Left cardiac atrium (tissue), 4 donors: ENCODE measurements around the gene TTLL8. TPM values are rescaled to one million over a fixed set of nuclear protein-coding genes. Genes with fewer than 3 reads are reported as not detected.

Experiments used
- ATAC-seq, 2 donors: fragments of 200-7000 bp; cut with Tn5 transposase; one replicate each; pipeline ENCODE4 v1.9.1; 2020; ENCODE audit warnings: mild to moderate bottlenecking in 2 of 2, moderate library complexity in 2 of 2
- DNase-seq: peaks from one replicate; pipeline ENCODE4 v3.0.0-alpha.2; 2020
- intact Hi-C, 2 donors: fragments of 100-400 bp; cut with DNase I; formaldehyde crosslinking; loops; one replicate each; pipeline versions ENCODE4 v1.14.1 to v1.15.1; 2022 to 2023
- total RNA-seq, 2 donors: library from RNA; stranded (reverse); fragmentation: NEBNext Ultra II Directional; extraction: Animal tissue kit (Norgen Biotek cat#: 25700); gene quantifications; one replicate each; pipeline ENCODE4 v1.2.1, GENCODE V29; 2021
- donor health status: DM: no; HTN: yes; CAD: no.
- donor health status: DM: no; HTN: yes; CAD: no; lungs with severe emphysema.
- donor health status: DM: yes; HTN: yes; CAD: no.
- donor health status: Dilated cardiomyopathy.

The TTLL8 gene
- total RNA-seq, 2 donors from 2014 or later, result not detected

DNA sequence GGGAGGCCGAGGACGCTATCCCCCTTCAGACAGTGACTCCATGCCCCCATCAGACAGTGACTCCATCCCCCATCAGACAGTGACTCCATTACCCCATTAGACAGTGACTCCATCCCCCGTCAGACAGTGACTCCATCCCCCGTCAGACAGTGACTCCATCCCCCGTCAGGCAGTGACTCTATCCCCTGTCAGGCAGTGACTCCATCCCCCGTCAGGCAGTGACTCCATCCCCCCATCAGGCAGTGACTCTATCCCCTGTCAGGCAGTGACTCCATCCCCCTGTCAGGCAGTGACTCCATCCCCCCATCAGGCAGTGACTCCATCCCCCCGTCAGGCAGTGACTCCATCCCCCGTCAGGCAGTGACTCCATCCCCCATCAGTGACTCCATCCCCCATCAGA, 9.1 kb upstream of the TTLL8 start:
- intact Hi-C loops, result no loop called here
- DNase-seq (no peak), ATAC-seq (no peak)

DNA sequence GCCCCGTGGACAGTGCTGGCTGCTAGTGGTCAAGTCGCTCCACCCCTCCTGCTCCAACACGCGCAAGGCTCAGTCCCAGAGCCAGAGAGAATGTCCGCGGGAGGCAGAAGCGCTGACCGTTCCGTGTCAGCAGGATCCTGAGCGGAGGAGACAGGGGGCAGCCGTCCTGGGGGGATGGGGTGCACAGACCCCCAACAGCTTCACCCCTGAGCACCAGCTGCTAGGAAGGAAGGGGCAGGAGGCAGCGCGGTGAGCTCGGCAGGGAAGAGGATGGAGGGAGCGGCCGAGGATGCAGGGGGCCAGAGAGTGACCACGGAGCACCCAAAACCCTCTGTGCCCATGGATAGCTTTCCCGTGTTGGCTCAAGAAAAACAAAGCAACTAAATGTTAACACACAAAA, 6.4 kb upstream of the TTLL8 start:
- ATAC-seq, result no peak
- intact Hi-C loops, result no loop called here
- no peak for DNase-seq

DNA sequence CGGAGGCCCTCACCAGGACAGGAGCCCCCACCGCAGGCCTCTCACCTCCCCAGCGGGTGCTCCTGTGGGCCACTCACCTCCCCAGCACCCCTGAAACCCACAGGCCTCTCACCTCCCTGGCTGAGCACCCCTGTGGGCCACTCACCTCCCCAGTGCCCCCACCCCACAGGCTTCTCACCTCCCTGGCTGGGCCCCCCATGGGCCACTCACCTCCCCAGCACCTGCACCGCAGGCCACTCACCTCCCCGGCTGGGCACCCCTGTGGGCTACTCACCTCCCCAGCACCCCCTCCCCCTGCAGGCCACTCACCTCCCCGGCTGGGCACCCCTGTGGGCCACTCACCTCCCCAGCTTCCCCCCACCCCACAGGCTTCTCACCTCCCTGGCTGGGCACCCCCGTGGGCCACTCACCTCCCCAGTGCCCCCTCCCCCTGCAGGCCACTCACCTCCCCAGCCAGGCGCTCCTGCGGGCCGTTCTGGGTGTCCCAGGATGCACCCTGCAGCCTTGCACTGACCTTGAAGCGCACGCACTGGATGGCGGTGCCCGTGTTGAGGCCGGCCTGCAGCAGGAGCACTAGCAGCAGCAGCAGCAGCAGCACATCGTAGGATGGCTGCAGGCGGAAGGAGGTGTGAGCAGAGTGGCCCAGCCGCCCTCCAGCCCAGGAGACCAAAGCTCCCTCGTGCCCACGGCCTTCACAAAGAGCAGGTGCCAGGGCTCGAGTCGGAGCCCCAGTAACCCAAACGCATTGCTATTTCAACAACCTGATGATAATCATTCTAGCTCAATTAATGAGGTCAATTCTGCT, 5.7 kb upstream of the TTLL8 start:
- no peak for ATAC-seq
- no peak for DNase-seq
- intact Hi-C loops, result no loop called here

DNA sequence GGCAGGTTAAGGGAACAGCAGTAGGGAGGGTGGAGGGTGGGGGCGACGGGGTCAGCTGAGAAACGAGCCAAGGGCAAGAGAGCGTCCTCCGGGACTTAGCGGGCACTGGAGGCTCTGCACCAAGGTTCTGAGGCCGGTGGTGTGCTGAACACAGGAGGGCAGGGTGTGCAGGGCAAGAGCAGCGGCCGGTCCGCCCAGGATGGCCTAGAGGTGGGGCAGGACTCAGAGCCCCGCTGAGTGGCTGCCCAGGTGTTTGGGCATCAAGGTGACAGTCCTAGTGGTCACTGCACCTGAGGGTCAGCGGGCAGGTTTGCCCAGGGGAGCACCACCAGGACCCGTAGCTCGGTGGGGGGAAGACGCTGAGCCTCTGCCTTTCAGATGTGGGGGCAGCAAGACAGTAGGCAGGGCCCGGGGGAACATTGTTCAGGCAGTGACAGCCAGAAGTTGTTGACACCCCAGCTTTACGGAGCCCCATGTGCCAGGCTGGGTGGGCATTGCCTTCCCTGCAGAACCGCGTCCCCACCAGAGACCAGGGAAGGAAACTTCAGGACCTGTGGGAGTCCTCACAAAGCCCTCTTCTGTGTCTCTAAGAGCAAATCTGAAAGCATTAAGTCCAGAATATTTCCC, 4.5 kb upstream of the TTLL8 start:
- intact Hi-C loops, result no loop called here
- no peak for DNase-seq
- no peak for ATAC-seq

DNA sequence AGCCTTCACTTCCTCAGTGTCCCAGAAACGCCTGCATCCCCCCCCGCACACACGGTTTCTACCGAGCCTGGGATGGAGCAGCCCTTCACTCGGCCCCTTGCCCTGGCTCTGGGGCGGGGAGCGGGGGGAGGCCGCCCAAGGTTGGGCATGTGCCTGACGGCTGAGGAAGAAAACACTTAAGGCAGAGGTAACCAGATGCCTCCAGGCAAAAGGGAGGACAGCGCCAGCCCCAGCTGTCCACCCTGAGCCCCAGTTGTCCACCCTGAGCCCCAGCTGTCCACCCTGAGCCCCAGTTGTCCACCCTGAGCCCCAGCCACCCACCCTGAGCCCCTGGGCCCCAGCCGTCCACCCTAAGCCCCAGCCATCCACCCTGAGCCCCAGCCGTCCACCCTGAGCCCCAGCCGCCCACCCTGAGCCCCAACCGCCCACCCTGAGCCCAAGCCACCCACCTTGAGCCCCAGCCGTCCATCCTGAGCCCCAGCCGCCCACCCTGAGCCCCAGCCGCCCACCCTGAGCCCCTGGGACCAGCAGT, 3.8 kb upstream of the TTLL8 start:
- intact Hi-C loops, result no loop called here
- DNase-seq (no peak), ATAC-seq (no peak)

DNA sequence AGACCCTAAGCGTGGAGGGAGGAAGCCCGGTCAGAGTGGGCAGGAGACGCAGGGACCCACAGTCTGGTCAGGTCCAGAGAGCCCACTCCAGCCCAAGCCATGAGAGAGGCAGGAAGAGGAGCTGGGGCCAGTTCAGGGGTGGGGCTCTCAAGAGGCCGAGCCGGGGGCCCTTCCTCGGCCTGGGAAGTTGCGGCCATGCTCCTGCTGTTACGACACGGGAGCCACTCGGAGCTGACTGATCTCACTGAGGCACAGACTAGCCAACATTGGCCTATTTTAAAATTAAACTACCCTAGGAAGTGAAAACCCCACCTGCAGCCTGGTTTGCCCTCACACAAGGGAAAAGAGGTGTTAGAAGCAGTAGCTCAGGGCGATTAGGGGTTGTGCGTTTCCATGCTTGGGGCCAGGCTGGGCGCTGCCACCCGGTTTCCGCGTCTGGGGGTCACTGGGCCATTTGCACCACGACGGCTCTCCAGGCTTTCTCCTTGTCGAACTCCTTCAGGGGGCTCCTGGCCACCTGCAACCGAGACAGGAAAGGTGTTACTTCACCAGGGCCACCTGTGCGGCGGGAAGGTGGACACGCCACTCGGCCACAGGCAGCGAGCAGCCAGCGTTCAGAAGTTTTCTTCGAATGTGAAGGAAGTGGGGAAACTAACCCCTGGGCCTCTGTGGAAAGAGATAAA, 3.2 kb upstream of the TTLL8 start:
- ATAC-seq (no peak), DNase-seq (no peak)
- intact Hi-C loops, result no loop called here

DNA sequence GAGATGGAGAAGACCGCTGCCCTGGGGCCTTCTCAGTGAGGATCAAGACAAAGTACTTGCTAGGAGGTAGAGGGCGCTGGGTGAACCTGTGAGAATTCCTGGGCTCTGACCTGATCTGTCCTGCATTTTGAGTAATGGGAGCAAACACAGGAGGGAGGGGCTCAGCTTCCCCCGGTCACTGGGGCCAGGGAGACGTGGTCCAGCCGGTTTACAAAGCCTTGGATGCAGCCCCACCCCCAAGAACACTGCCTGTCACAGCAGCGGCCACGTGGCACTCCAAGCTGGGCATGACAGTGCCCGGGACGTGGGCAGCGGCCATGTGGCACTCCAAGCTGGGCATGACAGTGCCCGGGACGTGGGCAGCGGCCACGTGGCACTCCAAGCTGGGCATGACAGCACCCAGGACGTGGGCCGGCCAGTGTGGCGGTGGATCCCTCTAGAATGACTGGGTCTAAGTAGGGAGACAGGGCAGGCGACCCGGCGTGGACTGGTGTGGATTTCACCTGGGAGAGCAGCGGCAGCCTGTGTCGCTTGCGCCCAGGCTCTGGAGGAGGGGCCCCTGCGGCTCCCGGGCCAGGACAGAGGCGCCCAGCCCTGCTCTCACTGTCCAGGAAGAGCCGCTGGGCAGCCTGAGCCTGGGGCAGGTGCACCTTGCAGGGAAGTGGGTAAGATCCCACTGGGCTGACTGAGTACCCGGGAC, 2.5 kb upstream of the TTLL8 start:
- DNase-seq (no peak), ATAC-seq (no peak)
- intact Hi-C loops, result no loop called here

DNA sequence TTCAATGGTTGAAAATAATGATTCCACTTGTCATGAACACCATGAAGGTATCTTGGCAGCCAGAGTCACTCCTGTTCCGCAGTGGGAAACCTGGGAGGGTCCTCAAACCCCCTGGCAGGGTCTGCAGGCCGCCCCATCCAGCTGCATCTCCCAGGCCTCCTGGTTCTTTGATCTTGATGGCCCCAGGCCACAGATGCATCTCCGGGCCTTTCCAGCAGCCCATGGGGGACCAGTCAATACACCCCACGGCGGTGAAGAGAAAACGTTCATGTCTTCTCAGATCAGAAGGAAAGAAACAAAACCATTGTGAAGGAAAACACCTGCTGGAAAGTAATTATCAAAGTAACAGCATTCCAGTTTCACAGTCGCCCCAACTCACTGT, 1.8 kb upstream of the TTLL8 start:
- intact Hi-C loops, result no loop called here
- ATAC-seq (no peak), DNase-seq (no peak)

DNA sequence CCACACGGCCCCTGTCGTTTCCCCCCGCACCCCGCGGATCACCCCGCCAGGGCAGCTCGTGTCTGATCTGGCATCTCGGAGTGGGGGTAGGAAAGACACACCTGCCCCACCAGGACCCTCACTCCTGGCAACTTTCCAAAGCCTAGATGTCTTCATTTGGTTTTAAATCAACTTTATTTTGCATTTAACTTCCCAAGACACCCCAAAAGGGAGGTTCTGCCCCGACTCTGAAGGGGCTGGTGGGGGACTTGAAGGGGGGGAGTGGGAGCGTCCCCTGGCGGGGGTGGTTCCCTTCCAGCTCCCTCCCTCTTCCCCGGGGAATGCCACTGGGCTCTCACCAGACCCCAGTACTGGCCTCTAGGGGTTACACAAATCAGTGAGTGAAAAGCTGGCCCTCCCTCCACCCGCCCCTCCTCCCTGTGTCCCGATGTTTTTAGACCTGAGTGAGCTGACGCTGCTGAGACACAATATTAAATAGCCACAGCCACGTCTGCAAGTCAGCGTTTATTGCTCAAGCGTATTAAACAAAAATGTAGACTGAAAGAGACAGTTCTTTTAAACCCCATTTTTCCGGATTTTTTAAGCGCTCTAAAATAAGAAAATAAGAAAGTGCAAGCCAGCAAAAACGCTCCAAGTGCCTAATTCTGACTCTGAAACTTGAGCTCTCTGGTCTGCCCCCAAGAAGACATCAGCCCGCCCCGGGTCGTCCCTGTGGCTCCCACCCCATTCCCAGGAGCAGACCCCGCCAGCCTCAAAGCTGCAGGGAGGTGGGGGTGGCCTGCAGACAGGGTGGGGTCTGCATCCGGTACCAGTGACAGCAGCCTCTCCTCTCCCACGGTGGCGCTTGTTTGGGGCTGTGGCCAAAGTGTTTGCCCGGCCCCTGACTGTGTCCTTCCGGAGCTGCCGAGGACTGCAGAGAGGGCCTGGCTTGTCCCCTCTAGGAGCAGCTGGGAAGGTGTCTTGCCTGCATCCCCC, 1.1 kb upstream of the TTLL8 start:
- peak; percentile 14 to 64 for ATAC-seq
- no peak for DNase-seq
- intact Hi-C loops, result no loop called here

DNA sequence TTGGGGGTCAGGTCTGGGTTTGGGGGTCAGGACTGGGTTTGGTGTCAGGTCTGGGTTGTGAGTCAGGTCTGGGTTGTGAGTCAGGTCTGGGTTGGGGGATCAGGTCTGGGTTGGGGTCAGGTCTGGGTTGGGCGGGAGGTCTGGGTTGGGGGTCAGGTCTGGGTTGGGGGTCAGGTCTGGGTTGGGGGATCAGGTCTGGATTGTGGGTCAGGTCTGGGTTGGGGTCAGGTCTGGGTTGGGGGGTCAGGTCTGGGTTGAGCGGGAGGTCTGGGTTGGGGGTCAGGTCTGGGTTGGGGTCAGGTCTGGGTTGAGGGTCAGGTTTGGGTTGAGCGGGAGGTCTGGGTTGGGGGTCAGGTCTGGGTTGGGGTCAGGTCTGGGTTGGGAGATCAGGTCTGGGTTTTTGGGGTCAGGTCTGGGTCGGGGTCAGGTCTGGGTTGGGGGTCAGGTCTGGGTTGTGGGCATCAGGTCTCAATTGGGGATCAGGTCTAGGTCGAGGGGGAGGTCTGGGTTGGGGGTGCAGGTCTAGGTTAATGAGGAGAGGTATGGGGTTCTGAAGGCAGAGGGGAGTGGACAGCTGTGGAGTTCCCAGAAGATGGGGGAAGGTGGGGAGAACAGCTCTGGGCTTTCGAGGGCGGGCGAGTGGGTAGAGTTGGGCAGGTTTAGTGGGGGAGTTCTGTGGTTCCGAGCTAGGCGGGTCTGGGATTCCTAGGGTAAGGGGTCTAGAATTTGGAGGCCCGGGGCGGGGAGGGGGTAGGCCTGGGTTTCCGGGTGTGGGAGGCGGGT, 629 bp downstream of the TTLL8 start:
- intact Hi-C loops, result no loop called here
- DNase-seq (no peak), ATAC-seq (no peak)

DNA sequence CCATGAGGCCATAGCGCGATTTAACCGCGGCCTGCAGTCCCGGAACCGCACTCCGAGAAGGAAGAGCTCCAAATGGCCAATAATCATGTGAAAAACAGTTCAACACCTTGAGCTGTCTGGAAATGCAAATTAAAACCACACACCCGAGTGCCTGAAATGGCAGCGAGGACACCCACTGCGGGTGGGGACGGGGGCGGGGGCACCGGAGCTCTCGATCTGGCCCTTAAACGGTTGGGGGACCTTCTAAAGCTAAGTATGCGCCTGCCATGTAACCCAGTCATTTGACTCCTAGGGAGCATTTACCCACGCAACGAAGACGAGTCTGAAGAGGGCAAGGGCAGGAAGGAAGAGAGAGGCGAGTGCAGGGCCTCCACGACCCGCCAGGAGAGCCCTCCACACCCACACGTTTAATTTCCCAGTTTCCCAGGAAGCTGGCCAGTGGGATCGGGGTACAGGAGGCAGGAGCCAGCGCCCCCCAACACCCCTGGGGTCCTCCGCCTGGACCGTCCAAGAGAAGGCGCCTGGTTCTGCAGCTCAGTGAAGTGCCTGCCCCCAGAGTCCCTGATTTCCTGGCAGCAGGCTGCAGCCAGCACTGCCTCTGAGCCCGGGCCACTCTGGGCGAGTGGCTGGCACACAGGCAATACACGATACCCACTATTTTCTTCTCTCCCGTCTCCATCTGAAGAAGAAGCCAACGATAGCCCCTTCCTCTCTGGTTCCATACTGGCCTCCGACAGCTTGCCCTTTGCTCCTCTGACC, 1.7 kb downstream of the TTLL8 start:
- intact Hi-C loops, result no loop called here
- DNase-seq, result no peak

DNA sequence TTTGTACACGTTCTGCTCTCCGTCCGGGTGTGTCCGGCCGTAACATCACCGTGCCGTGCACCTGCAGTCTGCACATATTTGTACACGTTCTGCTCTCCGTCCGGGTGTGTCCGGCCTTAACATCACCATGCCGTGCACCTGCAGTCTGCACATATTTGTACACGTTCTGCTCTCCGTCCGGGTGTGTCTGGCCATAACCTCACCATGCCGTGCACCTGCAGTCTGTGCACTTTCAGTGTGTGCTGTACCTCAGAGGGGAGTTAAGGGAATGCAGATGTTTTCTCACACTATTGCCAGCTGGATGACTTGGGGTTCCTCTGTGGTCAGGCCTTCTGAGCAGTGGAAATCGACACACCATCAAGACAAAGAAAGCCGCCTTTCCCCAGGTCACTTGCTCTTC, 4.2 kb downstream of the TTLL8 start:
- DNase-seq (no peak), ATAC-seq (no peak)
- intact Hi-C loops, result no loop called here

More for the DNA sequence above, 1.7 kb downstream of the TTLL8 start:
- no peak for ATAC-seq

DNA sequence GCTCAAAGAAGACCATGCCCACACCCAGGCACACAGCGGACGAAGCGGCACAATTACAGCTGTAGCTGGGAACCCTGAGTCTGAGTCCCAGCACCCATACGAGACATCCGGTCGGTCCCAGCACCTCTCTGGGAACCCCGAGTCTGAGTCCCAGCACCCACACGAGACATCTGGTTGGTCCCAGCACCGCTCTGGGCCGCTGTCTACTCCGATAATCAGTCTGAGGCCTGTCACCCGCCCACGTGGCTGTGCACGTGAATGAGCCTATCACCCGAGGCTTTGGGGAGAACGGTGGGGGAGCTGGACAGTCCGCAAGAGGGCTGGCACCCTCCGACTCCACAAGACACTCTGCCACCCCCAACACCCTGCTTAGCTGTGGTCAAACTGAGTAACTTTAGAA, 6.2 kb downstream of the TTLL8 start:
- DNase-seq (no peak), ATAC-seq (no peak)
- intact Hi-C loops, result no loop called here

DNA sequence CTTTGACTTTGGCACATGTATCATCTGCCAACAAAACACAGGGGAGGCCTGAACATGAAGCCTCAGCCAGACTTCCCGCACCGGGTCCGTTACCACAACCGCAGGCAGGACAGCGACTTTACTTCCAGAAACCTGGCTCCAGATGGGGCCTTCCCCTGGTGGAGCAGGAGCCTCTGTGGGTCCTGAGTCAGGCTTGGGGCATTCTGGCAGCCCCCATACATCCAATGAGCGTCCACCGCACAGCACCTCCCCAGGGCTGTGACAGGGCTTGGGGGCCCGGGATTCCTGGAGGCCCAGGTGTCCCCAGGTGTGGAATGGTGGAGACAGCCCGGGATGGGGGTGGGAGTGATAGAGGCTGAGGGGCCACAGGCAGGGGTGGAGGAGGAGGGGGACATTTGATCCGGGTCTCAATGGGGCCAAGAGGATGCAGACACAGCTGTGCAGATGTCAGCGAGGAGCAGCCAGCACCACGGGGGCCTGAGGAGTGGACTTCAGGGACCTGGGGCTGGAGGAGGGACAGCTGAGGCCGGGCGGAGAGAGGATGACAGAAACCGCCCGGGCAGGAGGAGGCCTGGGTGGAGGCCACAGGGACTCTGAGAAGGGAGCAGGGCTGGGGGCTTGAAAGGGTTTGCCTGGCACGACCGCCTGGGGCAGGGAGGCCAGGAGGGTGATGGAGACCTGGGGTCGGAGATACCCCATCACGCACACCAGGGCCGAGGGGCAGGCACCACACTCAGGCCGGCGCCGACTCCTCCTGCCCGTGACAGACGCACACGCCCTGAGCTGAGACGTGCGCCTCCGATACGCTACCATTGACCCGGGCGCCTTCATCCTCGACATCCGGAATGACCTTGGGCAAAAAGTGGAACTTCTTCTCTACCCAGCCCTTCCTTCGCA, 8.6 kb downstream of the TTLL8 start:
- ATAC-seq (no peak), DNase-seq (peak; percentile 9)
- intact Hi-C loops, result no loop called here

DNA sequence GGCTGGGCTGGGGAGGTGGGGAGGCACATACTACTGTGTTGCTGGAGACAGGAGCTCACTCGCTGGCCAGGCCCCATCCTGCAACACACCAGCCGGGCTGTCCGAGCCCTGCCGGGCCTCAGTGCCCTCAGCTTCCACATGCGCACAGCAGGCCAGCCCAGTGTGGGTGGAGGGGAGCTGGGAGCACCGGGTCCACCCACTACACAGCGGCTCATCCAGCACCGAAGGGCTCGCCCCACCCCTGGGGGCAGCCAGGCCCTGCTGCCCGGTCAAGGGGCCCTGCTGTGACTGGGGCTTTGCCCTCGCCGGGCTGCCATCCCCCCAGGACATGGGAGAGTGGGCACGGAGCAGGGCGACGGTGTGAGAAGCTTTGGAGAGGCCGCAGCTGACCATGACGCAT, 9.3 kb downstream of the TTLL8 start:
- ATAC-seq (no peak), DNase-seq (no peak)
- intact Hi-C loops, result no loop called here

DNA sequence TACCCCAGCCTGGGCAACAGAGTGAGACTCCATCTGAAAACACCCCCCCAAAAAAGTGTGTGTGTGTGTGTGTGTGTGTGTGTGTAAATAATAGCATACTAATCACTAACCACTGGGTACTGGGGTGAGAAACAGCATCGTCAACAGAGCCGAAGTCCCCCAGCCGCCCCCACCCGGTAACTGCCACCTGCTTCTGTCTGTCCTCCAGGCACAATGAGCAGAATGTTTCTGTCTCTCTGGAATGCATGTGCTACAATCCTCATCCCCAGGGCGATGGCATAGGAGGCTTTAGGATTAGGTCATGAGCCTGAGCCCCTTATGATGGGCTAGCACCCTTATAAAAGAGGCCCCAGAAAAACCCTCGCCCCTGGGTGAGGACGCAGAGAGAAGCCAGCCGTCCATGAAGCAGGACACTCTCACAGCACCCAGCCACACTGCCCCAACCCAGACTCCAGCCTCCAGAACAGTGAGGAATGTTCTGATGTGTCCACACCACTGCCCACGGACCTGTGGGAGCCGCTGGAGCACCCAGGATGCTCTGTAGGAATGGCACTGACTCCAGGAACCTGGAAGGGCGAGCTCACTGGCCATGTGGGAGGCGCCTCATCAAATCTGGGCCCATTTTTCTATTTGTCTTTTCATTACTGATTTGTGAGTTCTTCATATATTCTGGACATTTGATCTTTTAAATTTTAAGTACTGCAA, 9.9 kb downstream of the TTLL8 start:
- no peak for ATAC-seq
- intact Hi-C loops, result no loop called here
- DNase-seq, result no peak
